AG04449 (cell line): Measurements from ENCODE around the gene PARP3.

Experiments
- CTCF ChIA-PET: fragments of 350-600 bp; formaldehyde crosslinking; extraction: SDS; loops from one replicate; lab custom pipeline; 2021; ENCODE audit warnings: antibody characterized with exemption; lab: Yijun Ruan, JAX
- POLR2A ChIA-PET: fragments of 400-600, 350-600 bp; formaldehyde crosslinking; extraction: SDS; loops from one replicate; lab custom pipeline; 2020; ENCODE audit warnings: antibody characterized with exemption, inconsistent platforms; lab: Yijun Ruan, JAX
- DNase-seq: peaks from one replicate; pipeline ENCODE4 v3.0.0-alpha.2; 2010; ENCODE audit warnings: low read depth, low spot score
- H3K4me3 ChIP-seq: 2 replicates; pipeline ENCODE4 v1.5.1; 2011; ENCODE audit warnings: low read depth, mild to moderate bottlenecking, control low read depth, low read length
- CTCF ChIP-seq: IDR thresholded peaks from one replicate; pipeline ENCODE4 v1.5.1; 2011; ENCODE audit warnings: mild to moderate bottlenecking, moderate library complexity, low read length, control low read depth, inconsistent platforms; ENCODE audit not compliant: insufficient read depth; ENCODE audit errors: missing control alignments

PARP3 gene

DNA sequence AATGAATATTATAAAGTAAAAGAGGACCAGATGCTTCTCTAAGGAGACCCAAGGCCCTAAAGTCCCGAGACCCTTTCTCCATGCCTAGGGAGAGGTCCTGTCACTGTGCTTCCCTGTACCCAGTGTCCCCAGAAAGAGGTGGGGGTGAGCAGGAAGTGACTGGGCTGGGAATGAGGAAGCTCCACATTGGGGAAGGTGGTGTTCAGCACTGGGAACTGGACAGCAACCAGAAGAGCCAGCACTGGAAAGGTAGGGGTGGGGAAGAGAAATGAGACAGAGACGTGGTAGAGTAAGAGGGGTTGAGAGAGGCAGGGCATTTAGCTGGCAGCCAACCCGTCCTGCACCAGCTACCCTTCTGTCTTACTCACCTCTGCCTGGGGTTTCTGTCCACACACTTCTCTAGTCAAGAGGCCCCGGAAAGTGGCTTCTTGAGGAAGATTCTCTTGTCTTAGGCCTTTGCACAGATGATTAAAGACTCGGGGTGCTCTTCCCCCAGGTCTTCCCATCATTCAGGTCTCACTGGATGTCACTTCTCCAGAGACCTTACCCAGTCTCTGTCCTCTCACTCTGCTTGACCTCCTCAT is 12.7 kb upstream of the PARP3 start:
- ChIA-PET POLR2A (no interaction called here), CTCF (no interaction called here)
- H3K4me3 ChIP-seq = no peak overlapping the region
- no peak for DNase-seq
- TF ChIP-seq CTCF = no peak

GRCh38 chr3:51930439-51930838 is 11.7 kb upstream of the PARP3 start:
- no peak for TF ChIP-seq CTCF
- H3K4me3 ChIP-seq = no peak overlapping the region
- no peak for DNase-seq
- CTCF ChIA-PET = no interaction called here
- POLR2A ChIA-PET = no interaction called here

- DNase-seq = no peak
- H3K4me3 ChIP-seq = no peak overlapping the region
- ChIA-PET CTCF (interaction anchor here (3.2 kb wide), 1 partner anchor 10 kb away, joined by 14 read pairs; the partner anchor contains the start of gene RRP9), POLR2A (no interaction called here)
- TF ChIP-seq CTCF = no peak
Measured at GRCh38 chr3:51931756-51932155, 10.4 kb upstream of the PARP3 start.

GRCh38 chr3:51932471-51933370 is 9.4 kb upstream of the PARP3 start:
- TF ChIP-seq CTCF = no peak
- H3K4me3 ChIP-seq = no peak overlapping the region
- ChIA-PET CTCF (interaction anchor here (1.1 to 3.2 kb wide), 2 partner anchors 9 to 10 kb away, joined by 4 to 14 read pairs; partner anchors contain the start of genes PARP3 and RRP9), POLR2A (no interaction called here)
- no peak for DNase-seq

GRCh38 chr3:51933471-51934138 is 8.6 kb upstream of the PARP3 start:
- TF ChIP-seq CTCF = no peak
- POLR2A ChIA-PET = no interaction called here
- no peak for DNase-seq
- no peak overlapping the region for H3K4me3 ChIP-seq
- CTCF ChIA-PET = interaction anchor here (3.2 kb wide), 1 partner anchor 8 kb away, joined by 14 read pairs; the partner anchor contains the start of gene RRP9
